ENCODE data around the gene AQP10. TPM values are rescaled to one million over a fixed set of nuclear protein-coding genes. Genes with fewer than 3 reads are reported as not detected.
"Not testable (repeated sequence)": the region's sequence is repeated elsewhere in the genome, so short reads cannot be mapped to it uniquely, and the experiment has no call there.

AQP10 gene
- total and polyA plus RNA-seq, 12 donors, result 0.12 to 1.5 (median 0.42) TPM; not detected in 4

GRCh38 chr1:154338875-154339274, 18.0 kb downstream of the AQP10 start:
- H3K4me1 ChIP-seq, result peaks cover 0 to 53% (median 9%) of the 10 kb centered on the region in 9 donors
- no peak for ATAC-seq
- H3K4me3 ChIP-seq, result no peak overlapping the region
- TF ChIP-seq, protein P1, sequence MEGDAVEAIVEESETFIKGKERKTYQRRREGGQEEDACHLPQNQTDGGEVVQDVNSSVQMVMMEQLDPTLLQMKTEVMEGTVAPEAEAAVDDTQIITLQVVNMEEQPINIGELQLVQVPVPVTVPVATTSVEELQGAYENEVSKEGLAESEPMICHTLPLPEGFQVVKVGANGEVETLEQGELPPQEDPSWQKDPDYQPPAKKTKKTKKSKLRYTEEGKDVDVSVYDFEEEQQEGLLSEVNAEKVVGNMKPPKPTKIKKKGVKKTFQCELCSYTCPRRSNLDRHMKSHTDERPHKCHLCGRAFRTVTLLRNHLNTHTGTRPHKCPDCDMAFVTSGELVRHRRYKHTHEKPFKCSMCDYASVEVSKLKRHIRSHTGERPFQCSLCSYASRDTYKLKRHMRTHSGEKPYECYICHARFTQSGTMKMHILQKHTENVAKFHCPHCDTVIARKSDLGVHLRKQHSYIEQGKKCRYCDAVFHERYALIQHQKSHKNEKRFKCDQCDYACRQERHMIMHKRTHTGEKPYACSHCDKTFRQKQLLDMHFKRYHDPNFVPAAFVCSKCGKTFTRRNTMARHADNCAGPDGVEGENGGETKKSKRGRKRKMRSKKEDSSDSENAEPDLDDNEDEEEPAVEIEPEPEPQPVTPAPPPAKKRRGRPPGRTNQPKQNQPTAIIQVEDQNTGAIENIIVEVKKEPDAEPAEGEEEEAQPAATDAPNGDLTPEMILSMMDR (IDR thresholded peaks at IDR 0.05), result no peak
- H3K27ac ChIP-seq, result peak overlapping the region in 1 of 10 donors; percentile 5
- no peaks in the 10 kb centered on the region for H3K27me3 ChIP-seq
- DNase-seq, result no peak
- intact Hi-C loops (cut with DNase I), result loop anchor here in 5 of 10 donors (5.0 to 10.0 kb wide), 4 partner anchors 67 to 154 kb away; partner anchors contain the start of genes TPM3 (in 3 of the 5) and HAX1 (in 1 of the 5)
- no peaks in the 10 kb centered on the region for H3K9me3 ChIP-seq
- peaks cover 0 to 97% (median 50%) of the 10 kb centered on the region in 9 donors for H3K36me3 ChIP-seq
- 97 to 99% methylated on average over 2 of the region's 2 CpGs for WGBS, 2 donors

DNA sequence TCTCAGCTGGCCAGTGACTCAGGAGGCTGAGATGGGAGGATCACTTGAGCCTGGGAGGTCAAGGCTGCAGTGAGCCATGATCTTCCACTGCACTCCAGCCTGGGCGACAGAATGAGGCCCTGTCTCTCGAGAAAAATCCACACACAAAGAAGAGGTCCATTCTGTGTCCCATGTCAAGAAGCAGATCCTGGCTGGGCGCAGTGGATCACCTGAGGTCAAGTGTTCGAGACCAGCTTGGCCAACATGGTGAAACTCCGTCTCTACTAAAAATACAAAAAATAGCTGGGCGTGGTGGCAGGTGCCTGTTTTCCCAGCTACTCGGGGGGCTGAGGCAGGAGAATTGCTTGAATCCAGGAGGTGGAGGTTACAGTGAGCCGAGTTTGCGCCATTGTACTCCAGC, 20.5 kb downstream of the AQP10 start:
- 95% methylated on average over 9 of the region's 9 CpGs for WGBS, 2 donors
- not testable (repeated sequence) for ATAC-seq
- intact Hi-C loops (cut with DNase I), result loop anchor here in 1 of 10 donors (10.0 kb wide), 1 partner anchor 103 kb away; no protein-coding TSS in a partner anchor

GRCh38 chr1:154342132-154342531, 21.2 kb downstream of the AQP10 start:
- TF ChIP-seq, protein P1 (IDR thresholded peaks at IDR 0.05), result no peak
- H3K4me1 ChIP-seq, result peaks cover 0 to 51% (median 0%) of the 10 kb centered on the region in 9 donors
- H3K36me3 ChIP-seq, result peaks cover 4 to 100% (median 76%) of the 10 kb centered on the region in 9 donors
- peak in 1 of 8 donors; percentile 11 for ATAC-seq
- WGBS, 2 donors, result 90 to 92% methylated on average over 7 of the region's 7 CpGs
- H3K4me3 ChIP-seq, result no peak overlapping the region
- intact Hi-C loops (cut with DNase I), result loop anchor here in 1 of 10 donors (10.0 kb wide), 1 partner anchor 103 kb away; no protein-coding TSS in a partner anchor
- no peaks in the 10 kb centered on the region for H3K27me3 ChIP-seq
- no peaks in the 10 kb centered on the region for H3K9me3 ChIP-seq
- DNase-seq, result no peak
- H3K27ac ChIP-seq, result peak overlapping the region in 1 of 10 donors; percentile 88

More for the DNA sequence above, 20.5 kb downstream of the AQP10 start:
- DNase-seq, H3K9me3 ChIP-seq, H3K27me3 ChIP-seq, H3K4me3 ChIP-seq: not testable (repeated sequence)
- H3K36me3 ChIP-seq, result peaks cover 4 to 100% (median 74%) of the 10 kb centered on the region in 9 donors
- peak overlapping the region in 1 of 10 donors; percentile 88 for H3K27ac ChIP-seq
- peaks cover 0 to 43% (median 0%) of the 10 kb centered on the region in 9 donors for H3K4me1 ChIP-seq

GRCh38 chr1:154342836-154343472, 22.1 kb downstream of the AQP10 start:
- intact Hi-C loops (cut with DNase I), result loop anchor here in 1 of 10 donors (10.0 kb wide), 1 partner anchor 102 kb away; no protein-coding TSS in a partner anchor
- H3K27me3 ChIP-seq, result no peaks in the 10 kb centered on the region
- peak overlapping the region in 1 of 10 donors; percentile 12 for H3K4me3 ChIP-seq
- H3K36me3 ChIP-seq, result peaks cover 4 to 99% (median 68%) of the 10 kb centered on the region in 9 donors
- TF ChIP-seq, protein P1 (IDR thresholded peaks at IDR 0.05), result no peak
- ATAC-seq, result peak in 6 of 8 donors; percentile 37 to 59 (median 45)
- peak overlapping the region in 1 of 10 donors; percentile 88 for H3K27ac ChIP-seq
- 76% methylated on average over 21 of the region's 21 CpGs for WGBS, 2 donors
- peak in 1 of 2 donors; percentile 35 for DNase-seq
- no peaks in the 10 kb centered on the region for H3K9me3 ChIP-seq
- peaks cover 0 to 53% (median 0%) of the 10 kb centered on the region in 9 donors for H3K4me1 ChIP-seq
